RKO (cell line): Measurements from ENCODE around the gene GNPDA1.

Experiments used
- DNase-seq: peaks from one replicate; pipeline ENCODE4 v3.0.0-alpha.2; 2016; ENCODE audit warnings: low spot score

GNPDA1 gene

GRCh38 chr5:141954194-141954593 is 58.6 kb downstream of the GNPDA1 start:
- DNase-seq: no peak

- no peak for DNase-seq
Measured at GRCh38 chr5:141952020-141952419, 60.8 kb downstream of the GNPDA1 start.

GRCh38 chr5:141951332-141951781 is 61.5 kb downstream of the GNPDA1 start:
- no peak for DNase-seq
